Measurements from ENCODE around the gene SHD.

Gene SHD

DNA sequence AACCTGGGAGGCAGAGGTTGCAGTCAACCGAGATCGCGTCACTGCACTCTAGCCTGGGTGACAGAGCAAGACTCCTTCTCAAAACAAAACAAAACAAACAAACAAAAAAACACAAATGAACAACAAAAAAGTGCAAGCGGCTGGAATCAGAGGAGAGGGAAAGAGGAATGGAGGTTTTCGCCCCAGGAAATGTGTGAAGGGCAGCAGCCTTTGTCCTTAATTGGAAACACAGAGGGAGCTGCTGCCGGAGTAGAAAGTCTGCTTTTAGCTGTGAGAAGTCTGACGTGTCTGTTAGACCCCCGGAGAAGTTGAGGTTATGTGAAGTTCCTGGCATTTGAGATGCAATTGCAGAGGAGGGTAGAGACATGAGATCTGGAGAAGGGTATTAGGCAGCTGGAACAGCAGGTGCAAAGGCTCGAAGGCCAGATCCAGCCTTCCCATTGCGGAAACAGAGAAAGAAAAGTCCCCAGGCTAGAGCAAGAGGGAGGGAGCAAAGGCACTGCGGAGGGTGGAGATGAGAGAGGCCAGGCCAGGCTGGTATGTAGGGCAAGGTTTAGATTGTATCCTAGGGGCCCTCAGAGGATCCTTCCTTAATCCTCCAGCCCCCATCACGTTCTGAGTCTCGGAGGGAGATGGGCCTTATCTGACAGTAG, 22.6 kb downstream of the SHD start:
- DNase-seq: no peak

DNA sequence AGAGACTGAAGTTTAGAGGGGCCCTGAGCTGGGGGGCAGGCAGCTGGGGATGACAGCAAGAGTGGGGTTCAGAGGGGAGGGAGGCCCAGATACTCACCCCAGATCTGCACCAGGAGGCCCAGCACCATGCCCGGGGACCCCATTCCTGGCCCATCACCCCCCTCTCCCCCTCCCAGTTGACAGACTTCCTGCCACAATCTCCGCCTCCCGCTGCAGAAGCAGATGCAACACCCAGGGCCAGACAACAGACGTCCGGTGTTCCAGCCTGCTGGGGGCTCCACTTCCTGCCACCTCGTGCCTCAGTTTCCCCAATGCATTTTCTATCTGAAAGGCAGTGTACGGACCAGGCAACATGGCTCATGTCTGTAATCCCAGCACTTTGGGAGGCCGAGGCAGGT, 23.2 kb downstream of the SHD start, which contains the start of gene TMIGD2:
Gene TMIGD2 (minus strand): TSS at position 147 of the 398 bp plus-strand sequence. CDS start 4 bp downstream, at position 143.
- DNase-seq: no peak

DNA sequence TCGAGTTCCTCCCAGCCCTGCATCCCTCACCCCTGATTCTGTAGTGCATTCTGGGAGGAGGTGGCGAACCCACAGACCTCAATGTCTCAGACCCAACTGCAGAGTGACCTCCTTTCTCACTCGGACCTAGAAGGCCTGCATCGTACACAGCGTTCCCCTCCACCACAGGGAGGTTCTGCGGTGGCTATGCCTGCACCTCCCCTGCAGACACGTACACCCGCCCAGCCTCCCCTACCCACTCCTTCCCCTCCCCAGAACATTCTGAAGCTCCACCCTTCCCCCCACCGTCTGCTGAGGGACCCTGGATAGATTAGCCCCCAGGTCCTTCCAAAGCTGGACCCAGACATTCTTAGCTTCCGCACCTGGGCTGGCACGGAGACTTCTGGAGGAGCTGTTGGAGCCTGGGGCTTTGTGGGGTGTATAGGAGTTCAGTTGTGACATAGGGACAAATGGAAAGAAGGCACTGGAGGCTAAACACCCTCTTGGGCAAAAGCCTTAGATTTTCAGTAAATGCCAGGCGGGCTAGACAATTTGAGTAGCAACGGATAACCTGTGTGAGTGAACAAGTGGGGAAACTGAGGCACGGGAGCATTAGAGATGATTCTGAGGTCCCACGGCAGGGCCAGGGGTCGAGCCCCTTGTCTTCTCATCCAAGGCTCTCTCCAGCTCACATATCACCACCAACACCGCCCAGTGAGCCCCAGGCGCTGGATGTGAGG, 24.9 kb downstream of the SHD start:
- DNase-seq: no peak

DNA sequence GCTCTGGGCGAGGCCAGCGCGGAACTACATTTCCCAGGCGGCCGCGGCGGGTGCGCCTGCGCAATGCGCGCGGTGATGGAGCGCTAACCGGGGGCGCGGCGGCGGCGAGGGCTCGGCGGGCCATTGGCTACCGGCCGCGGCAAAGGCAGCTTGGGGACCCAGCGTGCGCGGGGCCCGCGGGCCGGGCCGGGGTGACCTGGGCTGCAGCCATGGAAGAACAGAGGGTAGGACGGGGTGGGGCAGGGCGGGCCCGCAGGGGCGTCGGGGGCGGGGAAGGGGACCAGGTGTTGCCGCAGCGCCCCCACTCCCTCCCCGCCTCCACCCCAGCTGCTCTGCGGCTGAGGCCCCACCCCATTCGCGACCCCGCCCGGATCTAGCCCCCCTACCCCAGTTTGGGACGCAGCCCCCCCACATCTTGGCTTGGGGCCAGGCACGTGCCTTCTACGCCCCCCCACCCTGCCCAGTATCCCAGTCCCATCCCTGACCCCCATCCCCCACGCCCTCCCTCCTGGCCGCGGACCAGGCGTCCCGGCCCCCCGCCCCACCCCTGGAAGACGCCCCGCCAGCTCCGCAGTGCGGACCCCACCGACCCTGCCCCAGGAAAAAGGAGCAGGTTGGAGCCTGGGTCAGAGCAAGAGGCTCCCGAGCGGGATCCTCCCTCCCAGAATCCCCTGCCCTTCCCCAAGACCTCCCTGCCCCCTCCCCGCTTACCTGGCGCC, 25.6 kb downstream of the SHD start, which contains the start of gene FSD1:
Gene FSD1 (plus strand): TSS at position 61 of the 719 bp plus-strand sequence. CDS start 149 bp downstream, at position 210.
- DNase-seq: peak; percentile 86

DNA sequence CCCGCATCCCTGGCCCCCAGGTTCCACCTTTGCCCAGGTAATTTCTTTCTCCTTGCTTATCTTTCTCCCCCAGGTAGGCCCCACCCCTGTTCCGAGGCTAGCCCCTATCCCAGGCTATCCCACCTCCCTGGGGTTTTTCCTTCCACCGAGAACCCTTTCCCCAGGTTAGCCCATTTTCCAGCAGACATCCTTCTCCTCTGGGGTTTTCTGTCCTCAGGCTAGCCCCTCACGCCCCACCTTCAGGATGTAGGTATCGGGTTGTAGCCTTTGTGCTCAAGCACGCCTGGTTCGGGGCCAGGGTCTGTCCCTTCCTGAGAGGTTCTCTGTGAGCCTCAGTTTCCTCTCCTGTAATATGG, 26.2 kb downstream of the SHD start:
- no peak for DNase-seq

DNA sequence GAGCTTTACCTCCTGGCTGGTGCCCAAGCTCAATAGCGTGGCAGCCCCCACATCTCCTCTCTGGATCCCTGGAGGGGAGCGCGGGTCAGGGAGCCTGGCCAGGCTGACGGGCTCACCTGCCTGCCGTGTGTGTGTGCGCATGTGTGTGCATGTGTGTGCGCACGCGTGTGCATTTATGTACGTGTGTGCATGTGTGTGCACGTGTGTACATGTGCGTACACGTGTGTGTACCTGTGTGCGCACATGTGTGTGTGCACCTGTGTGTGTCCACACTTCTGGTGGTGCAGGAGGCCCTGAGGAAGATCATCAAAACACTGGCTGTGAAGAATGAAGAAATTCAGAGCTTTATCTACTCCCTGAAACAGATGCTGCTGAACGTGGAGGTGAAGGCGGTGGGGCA, 26.6 kb downstream of the SHD start:
- no peak for DNase-seq

DNA sequence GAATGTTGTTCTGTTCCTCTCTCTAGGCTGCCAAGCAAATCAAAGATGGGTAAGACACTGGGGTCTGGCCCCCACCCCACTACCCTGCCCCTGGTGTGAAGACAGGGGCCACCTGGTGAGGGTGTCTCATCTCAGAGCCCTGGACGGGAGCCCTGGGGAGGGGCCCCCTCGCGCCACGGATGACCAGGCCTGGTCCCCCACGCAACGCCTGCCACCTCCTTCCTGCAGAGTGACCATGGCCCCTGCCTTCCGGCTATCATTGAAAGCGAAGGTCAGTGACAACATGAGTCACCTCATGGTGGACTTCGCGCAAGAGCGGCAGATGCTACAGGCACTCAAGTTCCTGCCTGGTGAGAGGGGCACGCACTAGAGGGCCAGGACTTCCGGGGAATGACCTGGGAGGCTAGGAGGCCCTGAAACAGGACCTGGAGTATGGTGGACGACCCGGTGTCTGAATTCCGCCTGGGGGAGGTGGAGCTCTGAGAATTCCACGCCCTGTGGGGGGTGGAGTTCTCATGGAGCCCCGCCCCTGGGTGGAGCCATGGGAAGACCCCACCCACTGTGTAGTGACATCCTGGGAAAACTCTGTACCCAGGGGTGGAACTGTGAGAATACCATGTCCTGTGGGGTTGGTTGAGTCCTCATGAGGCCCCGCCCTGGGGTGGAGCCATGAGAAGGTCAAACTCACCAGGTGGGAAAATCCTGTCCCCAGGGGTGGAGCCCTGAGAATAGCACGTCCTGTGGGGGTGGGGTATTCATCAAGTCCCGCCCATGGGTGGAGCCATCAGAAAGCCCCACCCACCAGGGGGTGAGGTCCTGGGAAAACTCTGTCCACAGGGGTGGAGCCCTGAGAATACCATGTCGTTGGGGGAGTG, 31.4 kb downstream of the SHD start:
- DNase-seq: peak; percentile 8

DNA sequence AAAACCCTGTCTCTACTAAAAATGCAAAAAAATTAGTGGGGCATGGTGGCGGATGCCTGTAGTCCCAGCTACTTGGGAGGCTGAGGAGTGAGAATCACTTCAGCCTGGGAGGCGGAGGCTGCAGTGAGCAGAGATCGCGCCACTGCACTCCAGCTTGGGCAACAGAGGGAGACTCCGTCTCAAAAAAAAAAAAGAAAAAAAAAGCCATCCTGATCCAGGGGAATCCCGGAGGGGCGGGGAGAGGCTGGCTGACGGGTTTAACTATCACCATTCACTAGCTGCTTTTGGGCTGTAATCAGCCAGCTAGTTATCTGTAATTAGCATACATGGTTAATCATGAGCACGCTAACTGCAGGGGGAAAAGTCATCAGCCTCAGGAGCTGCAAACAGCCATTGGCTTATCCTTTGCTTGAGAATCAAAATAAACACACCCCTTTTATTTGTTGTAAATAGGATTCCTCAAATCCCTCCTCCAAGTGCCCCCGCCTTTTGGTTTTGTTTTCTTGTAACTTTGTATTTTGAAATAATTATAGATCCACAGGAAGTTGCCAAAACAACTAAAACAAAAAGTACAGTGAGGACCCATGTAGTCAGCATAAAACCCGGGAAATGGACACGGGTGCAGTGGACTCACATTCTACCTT, 34.9 kb downstream of the SHD start:
- no peak for DNase-seq

DNA sequence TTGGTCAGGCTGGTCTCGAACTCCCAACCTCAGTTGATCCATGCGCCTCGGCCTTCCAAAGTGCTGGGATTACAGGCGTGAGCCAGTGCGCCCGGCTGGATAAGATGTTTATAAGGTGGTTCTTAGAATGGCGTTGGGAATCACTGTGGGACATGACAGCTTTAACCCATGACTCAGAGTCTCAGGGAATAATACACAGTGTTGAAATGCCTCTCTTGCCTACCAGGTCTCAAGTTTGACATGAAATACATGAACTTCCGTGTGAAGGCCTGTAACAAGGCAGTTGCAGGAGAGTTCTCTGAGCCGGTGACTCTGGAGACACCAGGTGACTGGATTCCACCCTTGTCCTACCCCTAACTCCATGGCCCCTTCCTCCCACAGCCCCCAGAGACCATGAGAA, 37.9 kb downstream of the SHD start:
- no peak for DNase-seq

DNA sequence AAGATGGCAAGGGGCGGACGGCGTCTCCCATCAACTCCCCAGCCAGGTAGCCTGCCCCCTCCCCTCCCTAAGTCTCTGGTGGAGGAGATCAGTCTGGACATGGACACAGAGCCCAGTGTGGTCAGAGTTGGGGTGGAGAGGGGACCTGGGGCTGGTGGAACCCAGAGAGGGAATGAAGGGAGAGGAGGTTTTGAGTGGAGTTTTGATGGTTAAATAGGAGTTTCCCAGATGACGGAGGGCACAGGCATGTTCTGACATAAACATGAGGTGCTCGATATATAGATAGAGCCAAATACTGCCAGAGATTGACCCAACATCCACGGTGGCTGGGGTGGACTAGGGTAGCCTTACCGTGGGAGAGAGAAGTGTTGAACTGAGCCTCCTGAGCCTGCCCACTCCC, 39.4 kb downstream of the SHD start:
- DNase-seq: no peak

DNA sequence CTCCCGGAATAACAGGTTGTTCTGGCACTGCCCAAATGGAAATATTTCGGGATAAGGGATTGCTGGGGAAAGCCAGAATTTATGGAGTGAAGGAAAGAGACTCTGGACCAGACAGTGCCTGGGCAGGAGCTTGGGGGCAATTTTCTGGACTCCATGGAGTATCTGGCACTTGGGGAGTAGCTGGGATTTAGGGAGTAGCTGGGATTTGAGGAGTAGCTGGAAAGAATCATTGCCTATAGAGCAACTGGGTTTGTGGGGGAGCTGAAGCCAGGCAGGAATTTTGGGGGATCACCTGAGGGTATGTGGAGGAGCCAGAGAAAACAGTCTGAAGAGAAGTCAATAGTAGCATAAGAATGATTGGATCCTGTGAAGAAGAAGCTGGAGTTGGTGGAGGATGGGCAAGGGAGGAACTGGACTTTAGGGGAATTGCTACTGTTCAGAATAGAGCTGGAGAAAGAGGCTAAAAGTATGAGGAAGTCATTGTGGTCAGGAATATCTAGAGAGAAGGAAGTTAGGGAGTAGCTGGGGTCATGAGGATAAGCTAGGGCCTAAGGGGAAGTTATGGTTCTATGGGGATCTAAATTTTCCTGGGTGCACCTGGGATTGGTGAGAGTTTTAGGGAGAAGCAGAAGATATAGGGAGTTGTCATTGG, 40.1 kb downstream of the SHD start:
- no peak for DNase-seq

DNA sequence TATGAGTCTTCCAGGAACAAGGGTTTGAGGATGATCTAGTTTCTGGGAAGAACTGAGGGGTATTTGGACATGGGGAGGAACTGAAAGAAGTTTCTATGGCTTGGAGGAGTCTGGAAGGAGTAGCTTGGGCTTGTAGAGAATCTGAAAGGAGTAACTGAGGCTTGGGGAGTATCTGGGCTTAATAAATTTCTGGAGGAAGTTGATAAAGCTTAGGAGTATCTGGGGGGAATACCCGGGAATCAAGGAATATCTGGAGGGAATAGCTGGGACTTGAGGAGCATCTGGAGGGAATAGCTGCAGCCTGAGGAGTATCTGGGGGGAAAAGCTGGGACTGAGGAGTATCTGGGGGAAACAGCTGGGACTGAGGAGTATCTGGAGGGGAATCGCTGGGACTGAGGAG, 41.4 kb downstream of the SHD start:
- DNase-seq: no peak

DNA sequence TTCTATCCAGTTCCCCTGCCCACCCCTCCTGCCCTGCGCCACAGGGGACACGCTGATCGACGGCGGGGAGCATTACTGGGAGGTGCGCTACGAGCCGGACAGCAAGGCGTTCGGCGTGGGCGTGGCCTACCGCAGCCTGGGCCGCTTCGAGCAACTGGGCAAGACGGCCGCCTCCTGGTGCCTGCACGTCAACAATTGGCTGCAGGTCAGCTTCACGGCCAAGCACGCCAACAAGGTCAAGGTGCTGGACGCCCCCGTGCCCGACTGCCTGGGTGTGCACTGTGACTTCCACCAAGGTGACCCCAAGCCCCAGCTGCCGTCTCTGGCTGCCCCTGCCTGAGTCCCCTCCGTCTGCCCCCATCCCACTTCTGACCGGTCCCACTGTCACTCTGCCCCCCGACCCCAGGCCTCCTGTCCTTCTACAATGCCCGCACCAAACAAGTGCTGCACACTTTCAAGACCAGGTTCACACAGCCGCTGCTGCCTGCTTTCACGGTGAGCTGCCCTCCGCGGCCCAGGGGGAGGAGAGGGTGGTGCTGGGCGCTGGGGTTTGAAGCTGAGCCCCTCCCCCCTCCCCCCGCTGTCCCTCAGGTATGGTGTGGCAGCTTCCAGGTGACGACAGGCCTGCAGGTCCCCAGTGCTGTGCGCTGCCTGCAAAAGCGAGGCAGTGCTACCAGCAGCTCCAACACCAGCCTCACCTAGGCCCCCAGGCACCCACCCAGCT, 44.0 kb downstream of the SHD start:
- DNase-seq: no peak

DNA sequence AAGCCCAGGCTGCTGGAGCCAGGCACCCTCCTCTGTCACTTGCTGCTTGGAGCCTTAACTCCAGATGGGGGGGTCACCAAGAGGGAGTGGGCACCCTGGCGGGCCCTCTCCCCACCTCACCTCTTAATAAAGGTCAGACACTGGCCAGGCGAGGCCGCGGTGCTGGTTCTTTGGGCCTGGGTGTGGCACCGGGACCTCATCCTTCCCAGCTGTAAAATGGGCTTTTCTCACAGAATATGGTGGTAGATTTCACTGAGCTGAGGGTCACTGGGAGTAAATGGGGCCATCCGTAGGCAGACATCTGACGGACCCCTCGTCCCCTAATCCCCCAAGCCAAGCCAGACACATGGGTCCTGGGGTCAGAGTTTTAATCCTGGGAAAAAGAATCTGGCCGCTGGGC, 44.6 kb downstream of the SHD start:
- DNase-seq: no peak

DNA sequence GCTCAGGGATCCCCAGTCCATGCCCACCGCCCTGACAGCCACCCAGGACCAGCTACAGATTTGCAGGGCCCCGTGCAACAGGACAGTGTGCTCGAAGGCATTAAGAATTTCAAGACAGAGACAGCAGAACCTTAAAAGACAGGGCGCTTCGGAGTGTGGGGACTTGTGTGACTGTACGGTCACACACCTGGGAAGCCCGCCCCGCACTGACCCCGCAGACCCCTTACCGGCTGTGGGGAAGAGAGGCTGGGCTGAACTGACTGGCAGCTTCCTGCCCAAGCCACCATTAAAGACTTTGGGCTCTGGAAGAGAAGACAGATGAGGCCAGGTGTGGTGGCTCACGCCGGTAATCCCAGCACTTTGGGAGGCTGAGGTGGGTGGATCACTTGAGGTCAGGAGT, 45.2 kb downstream of the SHD start:
- DNase-seq: no peak

DNA sequence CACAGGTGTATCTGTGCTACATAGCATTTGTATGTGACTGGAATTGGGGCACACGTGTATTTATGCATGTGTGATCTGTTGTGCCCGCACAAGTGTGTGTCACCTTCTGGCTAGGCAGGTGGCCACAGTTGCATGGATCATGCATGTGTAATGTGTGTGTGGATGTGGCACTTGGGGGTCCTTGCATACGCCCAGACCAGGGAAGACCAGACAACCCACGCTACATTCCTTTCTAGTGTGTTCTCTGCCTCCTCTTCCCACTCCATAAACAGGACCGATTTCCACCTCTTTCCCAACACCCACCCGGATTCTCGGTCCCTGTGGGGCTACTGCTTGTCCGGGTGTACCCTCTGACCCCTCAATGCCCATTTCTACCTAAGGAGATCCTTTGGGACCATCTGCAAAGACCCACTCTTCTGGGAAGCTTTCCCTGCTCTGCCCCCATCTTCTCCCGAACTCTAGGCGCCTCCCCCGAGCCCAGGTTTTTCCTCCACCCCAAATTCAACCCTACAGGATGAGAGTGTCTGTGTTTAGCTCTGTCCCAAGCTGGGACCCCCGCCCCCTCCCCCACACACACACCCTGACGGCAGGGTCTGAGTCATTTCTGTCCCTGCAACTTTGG, 47.3 kb downstream of the SHD start:
- DNase-seq: peak; percentile 21

DNA sequence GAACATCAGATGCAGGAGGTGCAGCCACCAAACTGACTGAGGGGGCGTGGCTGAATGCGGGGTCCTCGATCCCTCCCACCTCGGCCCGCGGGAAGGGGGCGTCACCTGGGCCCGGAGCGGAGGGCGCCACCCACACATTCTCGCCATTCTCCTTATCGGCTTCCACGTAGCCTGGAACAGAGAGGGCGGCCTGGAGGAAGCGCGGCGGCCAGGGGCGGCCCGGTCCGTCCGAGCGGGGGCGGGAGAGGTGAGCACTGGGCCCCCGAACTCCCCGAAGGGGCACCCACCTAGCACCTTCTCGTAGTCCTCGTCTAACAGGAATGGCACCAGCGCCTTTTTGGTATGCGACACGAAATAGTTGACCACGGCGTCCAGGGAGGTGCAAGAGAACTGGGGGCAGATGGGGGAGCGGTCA, 47.8 kb downstream of the SHD start:
- no peak for DNase-seq

DNA sequence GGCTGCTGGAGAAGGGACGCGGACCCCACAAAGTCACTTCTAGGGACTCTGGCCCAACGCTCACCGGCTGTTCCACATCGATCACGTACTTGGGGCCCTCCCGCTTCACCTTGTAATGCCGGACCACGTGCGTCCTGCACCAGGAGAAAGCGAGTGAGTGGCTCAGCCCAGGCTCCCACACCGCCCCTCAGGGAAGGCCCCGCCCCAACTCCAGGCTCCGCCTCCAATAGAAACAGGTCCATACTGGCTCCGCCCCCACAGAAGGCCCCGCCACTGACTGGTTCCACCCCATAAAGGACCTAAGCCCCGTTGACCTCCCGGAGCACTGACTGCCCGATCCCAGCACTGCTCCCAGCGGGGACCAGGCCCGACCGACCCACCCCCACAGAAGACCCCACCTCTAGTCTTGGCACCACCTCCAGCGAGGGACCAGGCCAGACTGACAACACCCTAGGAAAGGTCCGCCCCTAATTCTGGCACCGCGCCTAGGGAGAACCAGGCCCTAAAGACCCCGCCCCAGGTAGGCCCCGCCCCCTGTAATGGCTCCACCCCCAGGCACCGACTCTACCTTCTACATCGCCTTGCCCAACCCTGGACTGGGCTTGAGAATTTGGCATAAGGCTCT, 48.3 kb downstream of the SHD start:
- DNase-seq: peak; percentile 77

DNA sequence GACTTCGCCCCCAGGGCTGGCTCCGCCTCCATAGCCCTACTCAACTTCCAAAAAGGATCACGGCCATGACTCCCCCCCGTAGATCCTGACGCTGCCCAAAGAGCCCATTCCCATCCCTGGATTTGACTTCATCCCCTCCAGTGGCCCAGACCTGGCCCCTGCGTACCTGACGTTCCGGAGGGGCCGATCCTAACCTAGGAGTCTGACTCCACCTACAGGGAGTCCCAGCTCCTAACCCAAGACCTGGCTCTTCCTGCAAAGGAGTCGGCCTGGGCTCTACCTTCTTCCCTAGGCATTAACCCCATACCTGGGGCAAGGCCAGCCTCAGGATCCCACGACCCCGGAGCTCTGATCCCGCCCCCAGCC, 48.8 kb downstream of the SHD start:
- DNase-seq: no peak

DNA sequence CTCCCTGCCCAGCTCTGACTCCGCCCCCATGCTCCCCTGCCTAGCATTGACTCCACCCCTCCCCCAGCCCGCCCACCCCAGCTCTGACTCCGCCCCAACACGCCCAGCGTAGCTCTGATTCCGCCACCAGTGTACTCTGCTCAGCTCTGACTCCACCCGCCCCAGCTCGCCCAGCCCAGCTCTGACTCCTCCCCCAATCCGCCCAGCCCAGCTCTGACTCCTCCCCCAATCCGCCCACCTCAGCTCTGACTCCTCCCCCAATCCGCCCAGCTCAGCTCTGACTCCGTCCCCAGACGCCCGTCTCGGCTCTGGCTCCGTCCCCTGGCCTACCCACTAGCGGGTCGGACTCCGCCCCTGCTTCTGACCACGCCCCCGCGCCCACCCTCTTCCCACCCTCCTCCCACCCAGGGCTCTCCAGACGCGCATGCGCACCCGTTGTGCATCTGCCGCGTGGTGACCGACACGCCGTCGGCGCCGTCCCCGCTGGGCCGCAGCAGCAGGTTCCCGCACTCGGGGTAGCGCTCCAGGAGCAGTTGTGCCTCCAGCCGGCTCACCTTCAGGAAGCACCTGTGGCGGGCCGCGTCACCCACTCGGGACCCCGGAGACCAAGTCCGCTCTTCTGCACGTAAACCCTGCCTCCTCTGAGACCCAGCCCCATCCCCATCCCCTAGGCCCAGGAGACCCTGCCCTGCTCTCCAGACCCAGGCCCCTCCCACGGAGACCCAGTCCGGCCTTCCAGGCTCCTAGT, 49.4 kb downstream of the SHD start:
- DNase-seq: peak; percentile 98

All from activated CD4-positive, alpha-beta T cell treated with anti-CD3 and anti-CD28 coated beads, Interleukin-10, Interleukin-2, amounts not matched to agents 100 ng/mL and 50 ng/mL, durations not matched to agents 16 hours and 8 hours (primary cell).